Measurements from ENCODE around the gene ADIRF.
"Not testable (repeated sequence)": the region's sequence is repeated elsewhere in the genome, so short reads cannot be mapped to it uniquely, and the experiment has no call there.

The ADIRF gene

DNA sequence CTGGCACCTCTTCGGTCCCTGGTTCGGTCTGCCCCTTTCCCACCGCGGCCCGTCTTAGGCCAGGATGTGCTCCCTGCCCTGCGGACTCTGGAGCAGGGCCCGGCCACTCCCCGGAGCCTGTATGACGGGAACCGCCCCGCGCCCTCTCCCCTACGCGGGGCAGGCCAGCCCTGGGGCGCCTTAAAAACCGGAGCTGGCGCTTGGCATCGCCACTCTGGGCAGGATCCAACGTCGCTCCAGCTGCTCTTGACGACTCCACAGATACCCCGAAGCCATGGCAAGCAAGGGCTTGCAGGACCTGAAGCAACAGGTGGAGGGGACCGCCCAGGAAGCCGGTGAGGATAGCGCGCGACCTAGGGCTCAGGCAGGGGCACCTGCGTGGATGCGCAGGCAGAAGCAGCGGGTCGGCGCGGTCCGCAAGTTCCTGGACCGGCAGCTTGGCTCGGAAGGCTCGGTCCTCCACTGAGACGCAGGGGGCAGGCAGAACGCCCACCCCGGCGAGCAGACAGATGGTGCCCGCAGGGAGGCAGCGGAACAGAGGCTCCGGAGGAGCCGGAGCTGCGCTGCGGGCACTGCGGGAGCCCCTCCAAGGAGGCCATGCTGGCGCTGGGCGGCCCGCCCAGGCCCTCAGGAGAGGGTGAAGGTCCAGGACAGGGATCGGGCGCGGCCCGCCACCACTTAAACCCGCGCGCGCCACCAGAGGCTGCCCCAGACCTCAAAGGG lies at the start of gene ADIRF:
Gene ADIRF, plus strand, starts transcription at position 212 of the 723 bp plus-strand sequence. Its CDS starts 63 bp downstream, at position 275.
- H3K4me3 ChIP-seq = peak within 1 kb of the TSS; percentile 51 to 73 (median 62)
- peak within 1 kb of the TSS; percentile 56 to 100 (median 96) for H3K27ac ChIP-seq

DNA sequence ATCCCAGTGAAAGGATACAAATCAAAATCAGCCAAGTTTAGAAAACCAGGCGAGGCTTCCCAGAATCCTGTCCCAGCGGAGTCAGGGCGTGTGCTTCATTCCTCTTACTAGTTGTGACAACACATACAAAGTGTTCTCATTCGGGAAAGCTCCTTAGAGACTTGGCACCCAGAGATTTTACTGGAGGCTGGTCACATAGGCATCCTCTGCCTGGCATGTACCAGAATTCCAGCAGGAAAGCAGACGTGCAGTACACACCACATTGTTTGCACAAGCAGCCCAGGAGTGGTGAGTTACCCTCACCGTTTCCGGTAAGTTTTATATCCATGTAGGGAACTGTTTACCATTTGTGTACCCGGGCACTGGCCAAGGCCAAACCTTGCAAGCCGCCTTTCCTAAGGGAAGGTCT lies 45.7 kb upstream of the ADIRF start:
- H3K27ac ChIP-seq = no peak overlapping the region
- no peak overlapping the region for H3K4me3 ChIP-seq

- Histone ChIP-seq H3K4me3 (no peak overlapping the region), H3K27ac (no peak overlapping the region)
Observed at GRCh38 chr10:86929468-86930380, 38.6 kb upstream of the ADIRF start.

DNA sequence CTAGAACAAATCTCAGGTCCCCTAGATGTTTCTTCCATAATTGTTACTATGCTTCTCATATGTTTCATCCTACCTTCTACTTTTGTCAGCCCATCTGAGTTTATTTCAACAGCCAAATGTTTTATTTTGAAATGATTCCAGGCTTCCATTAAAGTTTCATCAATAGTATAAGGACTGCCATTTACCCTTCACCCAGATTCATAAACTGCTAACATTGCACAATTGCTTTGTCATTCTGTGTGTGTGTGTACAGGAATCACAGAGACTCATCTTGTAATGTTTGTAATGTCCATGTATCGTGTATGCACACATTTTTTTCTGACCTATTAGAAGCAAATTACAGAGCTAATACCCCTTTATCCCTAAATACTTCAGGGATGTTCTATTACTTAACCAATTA lies 36.4 kb upstream of the ADIRF start:
- Histone ChIP-seq H3K4me3 (no peak overlapping the region), H3K27ac (peak overlapping the region in 1 of 21 experiments; percentile 26)

DNA sequence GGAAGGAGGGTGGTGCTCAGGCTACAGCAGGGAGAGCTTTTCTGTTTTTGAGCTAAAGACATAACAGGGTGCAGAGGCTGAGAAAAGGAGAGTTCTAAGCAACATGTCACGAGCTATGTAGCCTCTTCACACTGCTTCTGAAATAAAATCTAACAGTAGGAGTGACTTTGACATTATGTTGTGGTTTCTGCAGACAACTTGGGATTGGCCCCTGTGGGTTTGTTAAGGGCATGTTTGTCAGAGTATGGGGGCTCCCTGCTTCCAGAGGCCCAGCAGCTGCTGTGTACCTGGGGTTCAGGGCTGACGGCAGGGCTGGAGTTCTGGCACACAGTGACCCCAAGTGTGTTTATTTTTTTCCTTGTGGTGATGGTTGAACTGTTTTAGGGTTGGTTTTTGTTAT lies 35.6 kb upstream of the ADIRF start:
- H3K27ac ChIP-seq = peak overlapping the region in 1 of 21 experiments; percentile 26
- H3K4me3 ChIP-seq = no peak overlapping the region

DNA sequence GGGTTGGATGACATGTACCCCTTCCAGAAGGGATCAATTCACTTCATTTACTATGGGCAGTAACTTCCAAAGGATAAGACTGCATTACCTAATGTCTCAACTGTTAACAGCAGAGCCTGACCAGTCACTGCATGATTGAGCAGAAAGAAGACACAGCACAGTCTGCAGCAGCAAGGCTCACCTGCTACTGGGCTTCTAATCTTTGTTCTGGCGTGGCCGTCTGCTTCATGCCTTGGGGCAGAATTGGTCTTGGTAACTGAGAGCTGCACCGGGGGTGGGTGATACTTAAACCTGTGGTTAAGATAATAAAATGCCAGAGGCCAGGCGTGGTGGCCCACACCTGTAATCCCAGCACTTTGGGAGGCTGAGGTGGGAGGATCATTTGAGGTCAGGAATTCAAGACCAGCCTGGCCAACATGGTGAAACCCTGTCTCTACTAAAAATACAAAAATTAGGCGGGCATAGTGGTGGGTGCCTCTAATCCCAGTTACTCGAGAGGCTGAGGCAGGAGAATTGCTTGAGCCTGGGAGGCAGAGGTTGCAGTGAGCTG lies 34.0 kb upstream of the ADIRF start:
- not testable (repeated sequence) for H3K27ac ChIP-seq, H3K4me3 ChIP-seq

DNA sequence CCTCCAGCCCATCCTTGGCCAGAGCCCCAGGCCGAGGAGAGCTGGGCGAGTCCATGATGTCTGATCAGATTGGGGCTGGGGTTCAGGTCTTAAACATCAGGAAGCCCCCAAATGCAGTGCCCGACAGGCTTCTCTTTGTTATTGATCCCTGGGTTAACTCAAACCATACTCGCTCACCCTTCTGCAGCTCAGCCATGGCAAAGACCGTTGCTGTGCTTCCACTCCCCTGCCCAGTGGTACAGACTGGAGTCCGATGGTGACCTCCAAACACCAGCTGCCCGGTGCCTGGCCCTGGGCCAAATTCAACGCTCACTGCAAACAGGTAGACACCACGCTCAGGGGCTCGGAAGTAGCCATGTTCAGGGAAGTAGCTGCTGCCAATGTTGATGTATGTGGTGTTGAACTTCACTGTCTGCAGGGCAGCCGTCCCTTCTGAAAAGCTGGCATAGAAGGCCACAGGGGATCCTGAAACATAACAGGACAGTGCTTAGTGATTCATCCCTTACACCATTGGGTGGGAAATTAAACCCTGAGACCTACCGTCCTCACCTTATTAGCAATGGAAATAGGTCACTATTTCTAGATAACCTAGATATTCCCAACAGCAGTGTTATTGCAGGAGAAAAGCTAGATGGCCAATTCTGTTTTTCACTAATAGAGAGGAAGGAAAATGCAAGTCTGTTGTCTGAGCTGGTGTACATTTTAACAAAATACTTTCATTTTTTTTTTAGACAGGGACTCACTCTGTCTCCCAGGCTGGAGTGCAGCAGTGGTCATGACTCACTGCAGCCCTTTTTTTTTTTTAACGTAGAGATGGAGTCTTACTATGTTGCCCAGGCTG lies 31.4 kb upstream of the ADIRF start:
- Histone ChIP-seq H3K4me3 (no peak overlapping the region), H3K27ac (no peak overlapping the region)

- H3K27ac ChIP-seq = no peak overlapping the region
- H3K4me3 ChIP-seq = no peak overlapping the region
Observed at GRCh38 chr10:86937502-86938154, 30.7 kb upstream of the ADIRF start.

DNA sequence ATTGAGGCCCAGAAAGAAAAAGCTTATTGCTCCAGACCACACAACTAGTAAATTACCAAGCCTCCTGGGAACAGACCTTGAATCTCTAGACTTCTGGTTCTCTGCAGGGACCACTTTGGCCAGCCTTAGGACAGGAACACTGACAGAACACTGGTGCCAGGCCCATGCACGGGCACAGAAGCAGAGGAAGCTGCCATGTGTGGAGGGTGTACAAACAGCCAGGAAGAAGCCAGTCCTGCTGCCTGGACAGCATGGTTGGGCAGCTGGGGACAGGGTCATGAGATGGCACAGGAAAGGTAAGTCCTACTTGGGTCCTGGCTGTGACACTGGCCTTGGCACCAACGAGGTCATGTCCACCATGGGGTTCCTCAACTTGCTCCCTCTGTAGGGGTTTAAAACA lies 30.0 kb upstream of the ADIRF start:
- H3K4me3 ChIP-seq = no peak overlapping the region
- H3K27ac ChIP-seq = no peak overlapping the region

- H3K4me3 ChIP-seq = not testable (repeated sequence)
Observed at GRCh38 chr10:86940076-86940475, 28.2 kb upstream of the ADIRF start.

GRCh38 chr10:86940677-86941076 lies 27.6 kb upstream of the ADIRF start:
- H3K4me3 ChIP-seq = no peak overlapping the region
- H3K27ac ChIP-seq = no peak overlapping the region

More at GRCh38 chr10:86940076-86940475, 28.2 kb upstream of the ADIRF start:
- not testable (repeated sequence) for H3K27ac ChIP-seq

- H3K27ac ChIP-seq = no peak overlapping the region
- no peak overlapping the region for H3K4me3 ChIP-seq
Observed at GRCh38 chr10:86941426-86941825, 26.9 kb upstream of the ADIRF start.

DNA sequence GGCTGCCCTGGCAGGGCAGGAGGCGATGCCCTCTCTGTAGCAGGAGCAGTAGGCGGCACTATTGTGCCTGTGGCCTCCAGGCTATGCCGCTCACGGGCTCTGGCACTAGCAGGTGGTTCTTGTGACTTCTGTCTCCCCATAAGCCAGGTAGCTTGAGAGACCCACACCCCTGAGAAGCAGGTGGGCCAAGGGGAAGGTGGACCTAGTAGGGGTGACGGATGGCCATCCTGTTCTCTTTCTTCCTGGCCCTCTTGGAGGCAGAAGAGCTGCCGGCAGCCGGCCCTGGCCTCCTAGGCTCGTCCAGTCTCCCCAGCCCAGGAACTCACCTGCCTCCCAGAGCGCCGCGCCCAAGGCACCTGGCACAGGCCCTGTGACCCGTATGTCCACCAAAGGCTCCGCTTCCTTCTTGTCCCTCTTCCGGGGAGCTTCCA lies 26.3 kb upstream of the ADIRF start:
- no peak overlapping the region for H3K27ac ChIP-seq
- H3K4me3 ChIP-seq = no peak overlapping the region

- no peak overlapping the region for H3K27ac ChIP-seq
- H3K4me3 ChIP-seq = no peak overlapping the region
Observed at GRCh38 chr10:86942441-86943315, 25.6 kb upstream of the ADIRF start.

GRCh38 chr10:86943316-86944030 lies 24.8 kb upstream of the ADIRF start:
- Histone ChIP-seq H3K4me3 (no peak overlapping the region), H3K27ac (no peak overlapping the region)

DNA sequence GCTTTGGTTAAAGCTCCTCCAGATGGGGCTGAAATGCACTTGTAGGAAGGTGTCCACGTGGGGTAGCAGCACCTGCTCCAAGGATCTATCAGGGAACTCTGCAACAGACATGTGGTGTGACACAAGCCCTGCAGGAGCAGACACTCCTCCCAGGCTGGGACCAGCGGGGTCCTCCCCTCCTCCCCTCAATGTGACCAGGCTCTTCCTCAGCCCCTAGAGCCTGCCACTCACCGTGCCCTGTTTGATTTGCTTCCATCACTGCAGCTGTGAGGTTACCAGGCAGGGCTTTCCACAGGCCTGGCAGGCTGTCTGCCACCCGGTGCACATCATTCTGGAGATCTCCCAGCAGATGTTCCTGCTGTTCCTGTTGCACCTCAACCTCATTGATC lies 24.3 kb upstream of the ADIRF start:
- Histone ChIP-seq H3K4me3 (no peak overlapping the region), H3K27ac (peak overlapping the region in 1 of 21 experiments; percentile 40)

DNA sequence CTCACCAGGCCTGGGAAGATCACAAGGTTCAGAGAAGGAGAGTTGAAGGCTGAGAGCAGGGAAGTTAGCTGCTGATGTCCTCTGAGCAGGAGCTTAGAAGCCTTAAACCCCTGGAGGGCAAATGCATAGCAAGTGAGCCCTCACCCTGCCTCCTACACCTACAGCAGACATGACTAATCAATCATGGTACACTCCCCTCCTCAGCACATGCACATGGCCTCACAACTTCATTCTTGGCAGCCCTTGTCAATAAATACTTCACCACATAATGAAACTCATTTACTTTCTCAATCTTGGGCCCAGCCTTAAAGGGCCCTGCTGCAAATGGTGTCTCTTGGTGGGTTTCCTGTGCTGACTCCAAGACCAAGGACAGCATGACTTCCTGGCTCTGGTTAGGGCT lies 23.8 kb upstream of the ADIRF start:
- peak overlapping the region in 1 of 21 experiments; percentile 40 for H3K27ac ChIP-seq
- H3K4me3 ChIP-seq = no peak overlapping the region

DNA sequence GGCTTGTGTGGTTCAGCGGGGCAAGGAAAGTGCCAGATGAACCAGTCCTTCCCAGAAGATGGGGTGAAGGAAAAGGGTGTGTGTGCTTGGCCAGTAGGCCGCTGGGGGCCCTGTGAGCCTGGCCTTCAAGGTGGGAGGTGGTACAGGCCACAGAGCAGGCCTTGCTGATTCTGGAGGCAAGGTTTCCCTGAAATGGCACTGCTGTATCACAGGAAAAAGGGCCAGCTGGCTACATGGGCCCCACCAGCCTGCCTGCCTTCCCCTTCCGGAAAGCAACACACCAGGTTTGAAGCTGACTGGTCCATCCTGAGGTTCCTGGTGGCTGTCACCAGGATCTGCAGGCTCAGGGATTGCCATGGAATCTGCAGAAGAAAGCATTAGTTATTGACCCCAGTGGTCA lies 23.4 kb upstream of the ADIRF start:
- peak overlapping the region in 4 of 21 experiments; percentile 4 to 40 (median 6) for H3K27ac ChIP-seq
- no peak overlapping the region for H3K4me3 ChIP-seq
